H9 (cell line): ENCODE results near the gene ENOX2. TPM values are rescaled to one million over a fixed set of nuclear protein-coding genes. Genes with fewer than 3 reads are reported as not detected.

ENCODE experiments used
- DNase-seq: peaks from one replicate; pipeline ENCODE4 v3.0.0-alpha.2; 2017
- H2AFZ ChIP-seq: one replicate; pipeline ENCODE4 v1.6.1; 2013; ENCODE audit warnings: mild to moderate bottlenecking, low read length, control low read depth, moderate library complexity
- H2AK5ac ChIP-seq: 2 replicates; pipeline ENCODE4 v1.6.1; 2013; ENCODE audit warnings: low read length, control low read depth, mixed read lengths; ENCODE audit not compliant: insufficient read length
- H2BK120ac ChIP-seq: one replicate; pipeline ENCODE4 v1.6.1; 2013; ENCODE audit warnings: low read depth, mild to moderate bottlenecking, low read length, control low read depth, inconsistent platforms; ENCODE audit not compliant: poor library complexity, severe bottlenecking
- H2BK12ac ChIP-seq: 2 replicates; pipeline ENCODE4 v1.6.1; 2013; ENCODE audit warnings: low read length, control low read depth, mixed read lengths, low read depth; ENCODE audit not compliant: insufficient read length
- H2BK15ac ChIP-seq: 2 replicates; pipeline ENCODE4 v1.6.1; 2013; ENCODE audit warnings: low read depth, low read length, control low read depth
- H2BK20ac ChIP-seq: one replicate; pipeline ENCODE4 v1.6.1; 2013; ENCODE audit warnings: low read depth, mild to moderate bottlenecking, low read length, control low read depth, inconsistent platforms; ENCODE audit not compliant: poor library complexity, severe bottlenecking
- H2BK5ac ChIP-seq: 2 replicates; pipeline ENCODE4 v1.6.1; 2013; ENCODE audit warnings: low read length, control low read depth, mixed read lengths; ENCODE audit not compliant: insufficient read length
- H3K14ac ChIP-seq: 2 replicates; pipeline ENCODE4 v1.6.1; 2013; ENCODE audit warnings: low read length, control low read depth; ENCODE audit not compliant: insufficient read depth
- H3K18ac ChIP-seq: 2 replicates; pipeline ENCODE4 v1.6.1; 2013; ENCODE audit warnings: low read depth, mild to moderate bottlenecking, mixed read lengths, low read length, control low read depth; ENCODE audit not compliant: insufficient read length
- H3K23ac ChIP-seq: 2 replicates; pipeline ENCODE4 v1.6.1; 2013; ENCODE audit warnings: low read length, control low read depth, mixed read lengths, low read depth; ENCODE audit not compliant: insufficient read length
- H3K23me2 ChIP-seq: 2 replicates; pipeline ENCODE4 v1.6.1; 2013; ENCODE audit warnings: low read depth, mild to moderate bottlenecking, mixed read lengths, low read length, control low read depth; ENCODE audit not compliant: insufficient read length, poor library complexity, severe bottlenecking
- H3K27ac ChIP-seq: 2 replicates; pipeline ENCODE4 v1.5.1; 2013; ENCODE audit warnings: low read length, control low read depth, mixed read lengths, low read depth; ENCODE audit not compliant: insufficient read length
- H3K27me3 ChIP-seq: 2 replicates; pipeline ENCODE4 v1.6.1; 2013; ENCODE audit warnings: low read length, control low read depth, inconsistent platforms; ENCODE audit not compliant: insufficient read depth
- H3K4ac ChIP-seq: 2 replicates; pipeline ENCODE4 v1.6.1; 2013; ENCODE audit warnings: low read depth, mild to moderate bottlenecking, control low read depth, inconsistent platforms, low read length, moderate library complexity
- H3K4me1 ChIP-seq: 2 replicates; pipeline ENCODE4 v1.6.1; 2013; ENCODE audit warnings: low read length, control low read depth, inconsistent platforms; ENCODE audit not compliant: insufficient read depth
- H3K4me2 ChIP-seq: 2 replicates; pipeline ENCODE4 v1.6.1; 2013; ENCODE audit warnings: low read length, control low read depth, mixed read lengths; ENCODE audit not compliant: insufficient read length, insufficient read depth
- H3K56ac ChIP-seq: 2 replicates; pipeline ENCODE4 v1.6.1; 2013; ENCODE audit warnings: low read depth, mild to moderate bottlenecking, mixed read lengths, low read length, control low read depth; ENCODE audit not compliant: insufficient read length
- H3K79me1 ChIP-seq: 2 replicates; pipeline ENCODE4 v1.6.1; 2013; ENCODE audit warnings: low read depth, mild to moderate bottlenecking, moderate library complexity, low read length, control low read depth, inconsistent platforms; ENCODE audit not compliant: insufficient read depth, poor library complexity, severe bottlenecking
- H3K79me2 ChIP-seq: 2 replicates; pipeline ENCODE4 v1.6.1; 2013; ENCODE audit warnings: low read length, control low read depth, inconsistent platforms; ENCODE audit not compliant: insufficient read depth
- H3K9ac ChIP-seq: 2 replicates; pipeline ENCODE4 v1.6.1; 2013; ENCODE audit warnings: low read length, control low read depth, mixed read lengths; ENCODE audit not compliant: insufficient read length; ENCODE audit errors: extremely low read depth
- H3K9me3 ChIP-seq: one replicate; pipeline ENCODE4 v1.6.1; 2013; ENCODE audit warnings: low read depth, low read length, inconsistent platforms; ENCODE audit not compliant: control insufficient read depth
- H3T11ph ChIP-seq: one replicate; pipeline ENCODE4 v1.6.1; 2013; ENCODE audit warnings: mild to moderate bottlenecking, low read length, control low read depth, inconsistent platforms
- H4K20me1 ChIP-seq: one replicate; pipeline ENCODE4 v1.6.1; 2013; ENCODE audit not compliant: control insufficient read depth, insufficient read length, insufficient read depth
- H4K5ac ChIP-seq: 2 replicates; pipeline ENCODE4 v1.6.1; 2013; ENCODE audit warnings: low read depth, mild to moderate bottlenecking, mixed read lengths, low read length, control low read depth; ENCODE audit not compliant: insufficient read length
- H4K8ac ChIP-seq: replicated peaks from 2 replicates; pipeline ENCODE4 v1.6.1; 2013; ENCODE audit warnings: low read length, control low read depth, mixed read lengths, low read depth; ENCODE audit not compliant: insufficient read length
- H4K91ac ChIP-seq: 2 replicates; pipeline ENCODE4 v1.6.1; 2013; ENCODE audit warnings: low read depth, mild to moderate bottlenecking, moderate library complexity, mixed read lengths, low read length, control low read depth; ENCODE audit not compliant: insufficient read length
- H3K27ac Mint-ChIP-seq, 3 experiments: 2 replicates in 2 of 3; 3 replicates in 1 of 3; pipeline ENCODE4 v1.8.0; 2020 to 2021; ENCODE audit warnings: mixed read lengths in 3 of 3, mild to moderate bottlenecking in 1 of 3, moderate library complexity in 1 of 3
- H3K27me3 Mint-ChIP-seq: 2 replicates; pipeline ENCODE4 v1.8.0; 2021; ENCODE audit warnings: low read depth, mild to moderate bottlenecking, moderate library complexity, mixed read lengths
- H3K36me3 Mint-ChIP-seq, 3 experiments: 2 replicates in 2 of 3; 3 replicates in 1 of 3; pipeline ENCODE4 v1.8.0; 2020 to 2021; ENCODE audit warnings: low read depth in 3 of 3, mixed read lengths in 3 of 3; ENCODE audit not compliant: insufficient read depth in 1 of 3
- H3K4me1 Mint-ChIP-seq, 2 experiments: 2 replicates each; pipeline ENCODE4 v1.8.0; 2020; ENCODE audit warnings: mixed read lengths in 2 of 2
- H3K4me3 Mint-ChIP-seq, 2 experiments: 2 replicates in 1 of 2; 3 replicates in 1 of 2; pipeline ENCODE4 v1.8.0; 2020 to 2021; ENCODE audit warnings: mild to moderate bottlenecking in 2 of 2, mixed read lengths in 2 of 2, moderate library complexity in 1 of 2
- H3K9me3 Mint-ChIP-seq, 2 experiments: 2 replicates in 1 of 2; 3 replicates in 1 of 2; pipeline ENCODE4 v1.8.0; 2020; ENCODE audit warnings: mild to moderate bottlenecking in 2 of 2, mixed read lengths in 2 of 2, moderate library complexity in 1 of 2
- CTCF ChIP-seq: fragments of 200-600 bp; sonication (generic); conservative IDR thresholded peaks from 3 replicates; pipeline ENCODE4 v1.8.0; 2021; ENCODE audit warnings: antibody characterized with exemption, mild to moderate bottlenecking
- total RNA-seq: library from RNA; stranded (reverse); gene quantifications from 2 replicates; pipeline ENCODE4 v1.2.1, GENCODE V29; 2021

The ENOX2 gene
- total RNA-seq, 1 experiment from 2014 or later = 17.7 TPM

- Histone ChIP-seq H3K79me1 (no peaks in the 10 kb centered on the region), H3K4ac (no peak overlapping the region), H3K9me3 (no peaks in the 10 kb centered on the region), H3K23ac (no peak overlapping the region), H3T11ph (no peak overlapping the region), H2AK5ac (no peak overlapping the region), H2BK5ac (no peak overlapping the region), H2BK15ac (no peak overlapping the region), H3K14ac (no peak overlapping the region), H3K23me2 (no peaks in the 10 kb centered on the region), H4K8ac (no peak overlapping the region), H3K18ac (no peak overlapping the region), H2AFZ (no peak overlapping the region), H2BK12ac (no peak overlapping the region), H3K4me1 (no peaks in the 10 kb centered on the region), H4K5ac (no peak overlapping the region), H3K56ac (no peak overlapping the region), H3K4me2 (no peak overlapping the region), H3K27ac (no peak overlapping the region), H3K79me2 (no peaks in the 10 kb centered on the region), H4K20me1 (no peaks in the 10 kb centered on the region), H3K27me3 (no peaks in the 10 kb centered on the region), H2BK20ac (no peak overlapping the region), H4K91ac (no peak overlapping the region), H3K9ac (no peak overlapping the region), H2BK120ac (no peak overlapping the region)
- H3K4me3 Mint-ChIP-seq = no peak overlapping the region
- peaks cover 11% of the 10 kb centered on the region in 2 experiments for H3K4me1 Mint-ChIP-seq
- TF ChIP-seq CTCF = no peak
- peaks cover 6 to 8% of the 10 kb centered on the region in 2 experiments for H3K9me3 Mint-ChIP-seq
- H3K27me3 Mint-ChIP-seq = peaks cover 12% of the 10 kb centered on the region
- peaks cover 0 to 5% (median 4%) of the 10 kb centered on the region in 3 experiments; a peak in 5 of 7 replicates for H3K36me3 Mint-ChIP-seq
- H3K27ac Mint-ChIP-seq = no peak overlapping the region
- DNase-seq = no peak
These were observed 12.3 kb upstream of the ENOX2 start for GRCh38 chrX:130915302-130915701.
